NB4 (cell line): ENCODE results near the gene TMEM100.

Experiments used
- CTCF ChIP-seq: IDR thresholded peaks from one replicate; pipeline ENCODE4 v1.5.1; 2012; ENCODE audit warnings: low read depth, low read length
- POLR2A ChIP-seq: IDR thresholded peaks from 2 replicates; pipeline ENCODE4 v1.6.1; 2011; ENCODE audit warnings: mild to moderate bottlenecking; ENCODE audit not compliant: insufficient read length; ENCODE audit errors: extremely low read depth

- TF ChIP-seq CTCF (no peak), POLR2A (no peak)
These were observed 19.8 kb upstream of the TMEM100 start for GRCh38 chr17:55742272-55743102.
